MCF 10A (cell line): Measurements from ENCODE around the gene DAAM1. TPM values are rescaled to one million over a fixed set of nuclear protein-coding genes. Genes with fewer than 3 reads are reported as not detected.

Experiments used
- BruUV-seq: library from RNA; stranded (reverse); fragments of 400-500 nt; replicated peaks from 2 replicates; lab custom pipeline; 2021; lab: Mats Ljungman, UMichigan
- CTCF ChIA-PET: fragments of 300-600 bp; sonication (Branson Sonifier 250); formaldehyde crosslinking; extraction: SDS; loops from one replicate; lab custom pipeline; 2021; ENCODE audit warnings: antibody characterized with exemption, inconsistent platforms; lab: Yijun Ruan, JAX
- POLR2A ChIA-PET: fragments of 300-600, 350-650 bp; sonication (Branson Sonifier 250); formaldehyde crosslinking; extraction: SDS; loops from one replicate; lab custom pipeline; 2020; ENCODE audit warnings: antibody characterized with exemption, inconsistent platforms; lab: Yijun Ruan, JAX
- DNase-seq: peaks from one replicate; pipeline ENCODE4 v3.0.0-alpha.2; 2018; ENCODE audit not compliant: unreplicated experiment
- H3K27ac Mint-ChIP-seq: one replicate; pipeline ENCODE4 v1.8.0; 2022; ENCODE audit warnings: mild to moderate bottlenecking, low read depth, mixed read lengths; ENCODE audit not compliant: unreplicated experiment
- H3K27me3 Mint-ChIP-seq: one replicate; pipeline ENCODE4 v1.8.0; 2022; ENCODE audit warnings: mixed read lengths; ENCODE audit not compliant: insufficient read depth, unreplicated experiment
- H3K36me3 Mint-ChIP-seq: one replicate; pipeline ENCODE4 v1.8.0; 2022; ENCODE audit warnings: mild to moderate bottlenecking, moderate library complexity, mixed read lengths; ENCODE audit not compliant: insufficient read depth, unreplicated experiment
- H3K4me1 Mint-ChIP-seq: one replicate; pipeline ENCODE4 v1.8.0; 2022; ENCODE audit warnings: mixed read lengths; ENCODE audit not compliant: insufficient read depth, unreplicated experiment
- H3K4me3 Mint-ChIP-seq: one replicate; pipeline ENCODE4 v1.8.0; 2022; ENCODE audit warnings: mild to moderate bottlenecking, moderate library complexity, mixed read lengths; ENCODE audit not compliant: unreplicated experiment
- H3K9me3 Mint-ChIP-seq: one replicate; pipeline ENCODE4 v1.8.0; 2022; ENCODE audit warnings: mixed read lengths; ENCODE audit not compliant: unreplicated experiment
- intact Hi-C: fragments of 100-400 bp; cut with micrococcal nuclease; formaldehyde crosslinking; loops from 2 replicates; pipeline ENCODE4 v1.14.1; 2022
- total RNA-seq: library from RNA; stranded (reverse); gene quantifications from 2 replicates; pipeline ENCODE4 v1.2.3, GENCODE V29; 2022
- TF ChIP-seq, protein P1 (sequence below): fragments of 200-600 bp; IDR thresholded peaks from one replicate; pipeline ENCODE4 v1.8.0; 2022; ENCODE audit warnings: antibody characterized with exemption, mild to moderate bottlenecking; ENCODE audit not compliant: unreplicated experiment

DAAM1 gene
- total RNA-seq, 1 experiment from 2014 or later, result 27.4 TPM

DNA sequence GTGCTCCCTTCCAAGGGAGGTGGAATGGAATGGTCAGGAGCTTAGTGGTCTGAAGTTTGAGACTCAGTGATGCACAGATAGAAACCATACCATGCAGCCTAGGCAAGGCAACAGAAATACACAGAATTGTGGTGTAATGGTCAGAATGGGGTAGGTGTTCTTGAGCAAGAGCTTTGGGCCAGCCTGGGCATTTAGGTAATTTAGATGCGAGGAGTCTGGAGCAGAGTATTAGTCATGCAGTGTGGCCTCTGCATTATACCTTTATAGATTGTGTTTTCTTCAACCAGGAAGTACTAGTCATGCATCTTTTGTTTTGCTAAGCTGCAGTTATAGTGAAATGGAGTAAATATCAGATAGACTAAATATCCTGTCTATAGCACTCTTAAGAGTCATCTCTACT is 118.3 kb downstream of the DAAM1 start:
- Mint-ChIP-seq H3K27me3 (no peaks in the 10 kb centered on the region), H3K9me3 (no peaks in the 10 kb centered on the region), H3K36me3 (peaks cover 7% of the 10 kb centered on the region), H3K4me1 (peaks cover 23% of the 10 kb centered on the region), H3K4me3 (no peak overlapping the region), H3K27ac (peak overlapping the region; percentile 47)
- CTCF ChIA-PET, result interaction anchor here (0.7 to 1.7 kb wide), 3 partner anchors 9 to 138 kb away, joined by 3 to 4 read pairs (median 4); no protein-coding TSS in a partner anchor
- no TSS peak for BruUV-seq
- DNase-seq, result peak; percentile 87
- POLR2A ChIA-PET, result interaction anchor here (0.7 to 3.3 kb wide), 15 partner anchors 11 to 116 kb away, joined by 3 to 21 read pairs (median 3); no protein-coding TSS in a partner anchor
- intact Hi-C loops, result no loop called here
- TF ChIP-seq, protein P1, sequence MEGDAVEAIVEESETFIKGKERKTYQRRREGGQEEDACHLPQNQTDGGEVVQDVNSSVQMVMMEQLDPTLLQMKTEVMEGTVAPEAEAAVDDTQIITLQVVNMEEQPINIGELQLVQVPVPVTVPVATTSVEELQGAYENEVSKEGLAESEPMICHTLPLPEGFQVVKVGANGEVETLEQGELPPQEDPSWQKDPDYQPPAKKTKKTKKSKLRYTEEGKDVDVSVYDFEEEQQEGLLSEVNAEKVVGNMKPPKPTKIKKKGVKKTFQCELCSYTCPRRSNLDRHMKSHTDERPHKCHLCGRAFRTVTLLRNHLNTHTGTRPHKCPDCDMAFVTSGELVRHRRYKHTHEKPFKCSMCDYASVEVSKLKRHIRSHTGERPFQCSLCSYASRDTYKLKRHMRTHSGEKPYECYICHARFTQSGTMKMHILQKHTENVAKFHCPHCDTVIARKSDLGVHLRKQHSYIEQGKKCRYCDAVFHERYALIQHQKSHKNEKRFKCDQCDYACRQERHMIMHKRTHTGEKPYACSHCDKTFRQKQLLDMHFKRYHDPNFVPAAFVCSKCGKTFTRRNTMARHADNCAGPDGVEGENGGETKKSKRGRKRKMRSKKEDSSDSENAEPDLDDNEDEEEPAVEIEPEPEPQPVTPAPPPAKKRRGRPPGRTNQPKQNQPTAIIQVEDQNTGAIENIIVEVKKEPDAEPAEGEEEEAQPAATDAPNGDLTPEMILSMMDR, result no peak

DNA sequence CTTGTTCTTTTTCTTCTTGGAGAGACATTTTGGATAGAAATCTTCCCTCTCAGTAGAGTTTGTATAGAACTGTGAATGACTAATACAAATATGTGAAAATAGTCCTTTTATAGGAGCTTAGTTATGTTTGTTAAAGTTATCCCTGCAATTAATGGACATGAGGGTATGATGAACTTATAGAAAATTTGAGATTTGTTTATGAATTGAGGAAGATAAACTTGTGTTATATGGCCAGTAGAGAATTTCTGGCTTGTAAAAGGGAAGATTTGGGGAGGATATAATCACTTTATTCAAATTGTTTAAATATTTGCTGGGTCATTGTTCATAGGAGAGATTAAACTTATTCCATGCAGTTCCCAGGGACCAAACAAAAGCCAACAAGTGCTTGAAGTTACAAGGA is 119.6 kb downstream of the DAAM1 start:
- ChIA-PET CTCF (no interaction called here), POLR2A (interaction anchor here (1.3 to 3.3 kb wide), 3 partner anchors 12 to 117 kb away, joined by 3 to 21 read pairs (median 5); no protein-coding TSS in a partner anchor)
- Mint-ChIP-seq H3K27ac (no peak overlapping the region), H3K4me1 (peaks cover 23% of the 10 kb centered on the region), H3K9me3 (no peaks in the 10 kb centered on the region), H3K27me3 (no peaks in the 10 kb centered on the region), H3K4me3 (no peak overlapping the region), H3K36me3 (peaks cover 7% of the 10 kb centered on the region)
- intact Hi-C loops, result no loop called here
- BruUV-seq, result no TSS peak
- no peak for DNase-seq
- TF ChIP-seq, protein P1, result no peak

- ChIA-PET CTCF (interaction anchor here (0.7 to 1.2 kb wide), 2 partner anchors 11 to 20 kb away, joined by 3 read pairs; no protein-coding TSS in a partner anchor), POLR2A (interaction anchor here (1.2 kb wide), 1 partner anchor 25 kb away, joined by 4 read pairs; no protein-coding TSS in a partner anchor)
- BruUV-seq, result no TSS peak
- Mint-ChIP-seq H3K27ac (peak overlapping the region; percentile 12), H3K9me3 (no peaks in the 10 kb centered on the region), H3K4me3 (no peak overlapping the region), H3K36me3 (peaks cover 7% of the 10 kb centered on the region), H3K27me3 (no peaks in the 10 kb centered on the region), H3K4me1 (peaks cover 23% of the 10 kb centered on the region)
- TF ChIP-seq, protein P1, result no peak
- no peak for DNase-seq
- intact Hi-C loops, result no loop called here
These were observed 120.2 kb downstream of the DAAM1 start for GRCh38 chr14:59308673-59309072.

DNA sequence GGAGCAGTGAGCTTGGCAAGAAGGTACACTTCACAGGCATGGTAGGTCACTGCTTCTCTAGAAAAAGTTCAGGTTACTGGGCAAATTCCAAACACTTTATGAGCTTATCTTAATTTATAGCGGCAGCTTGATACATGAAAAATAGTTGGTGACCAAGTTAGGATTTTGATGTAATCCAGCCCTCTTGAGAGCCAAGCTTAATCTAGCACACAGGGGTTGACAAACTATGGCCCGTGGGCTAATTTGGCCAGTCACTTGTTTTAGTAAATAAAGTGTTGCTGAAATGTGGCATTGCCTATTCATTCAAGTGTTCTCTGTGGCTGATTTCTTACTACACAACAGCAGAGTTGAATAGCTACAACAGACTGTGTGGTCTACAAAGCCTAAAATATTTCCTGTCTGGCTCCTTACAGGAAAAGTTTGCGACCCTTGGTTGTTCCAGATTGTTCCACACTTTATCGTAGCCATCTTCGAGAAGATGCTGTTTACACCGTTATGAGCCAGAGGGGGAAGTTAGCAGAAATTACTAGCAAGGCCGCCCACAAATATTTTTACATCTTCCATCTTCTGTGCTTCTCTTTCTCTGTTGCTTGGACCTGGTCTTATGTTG is 120.9 kb downstream of the DAAM1 start:
- no peaks in the 10 kb centered on the region for H3K27me3 Mint-ChIP-seq
- ChIA-PET POLR2A (interaction anchor here (1.2 kb wide), 1 partner anchor 24 kb away, joined by 4 read pairs; no protein-coding TSS in a partner anchor), CTCF (interaction anchor here (0.7 to 1.2 kb wide), 2 partner anchors 10 to 19 kb away, joined by 3 read pairs; no protein-coding TSS in a partner anchor)
- H3K4me3 Mint-ChIP-seq, result no peak overlapping the region
- H3K4me1 Mint-ChIP-seq, result peaks cover 23% of the 10 kb centered on the region
- peaks cover 7% of the 10 kb centered on the region for H3K36me3 Mint-ChIP-seq
- no peak for DNase-seq
- TF ChIP-seq, protein P1, result no peak
- intact Hi-C loops, result no loop called here
- no peak overlapping the region for H3K27ac Mint-ChIP-seq
- H3K9me3 Mint-ChIP-seq, result no peaks in the 10 kb centered on the region
- no TSS peak for BruUV-seq
